IMR-90 (cell line): ENCODE results near the gene CERS1. TPM values are rescaled to one million over a fixed set of nuclear protein-coding genes. Genes with fewer than 3 reads are reported as not detected.

ENCODE experiments used
- ATAC-seq: fragments of 200-7000 bp; cut with Tn5 transposase; 2 replicates; pipeline ENCODE4 v1.9.1; 2020; ENCODE audit warnings: low read depth, mild to moderate bottlenecking, moderate library complexity
- BruUV-seq: library from RNA; stranded (reverse); fragments of 400-500 nt; replicated peaks from 2 replicates; lab custom pipeline; 2021; lab: Mats Ljungman, UMichigan
- CTCF ChIA-PET: fragments of 300-600 bp; formaldehyde crosslinking; extraction: SDS; loops from one replicate; lab custom pipeline; 2021; ENCODE audit warnings: antibody characterized with exemption; lab: Yijun Ruan, JAX
- POLR2A ChIA-PET: fragments of 300-600 bp; sonication (Branson Sonifier 250); formaldehyde crosslinking; loops from one replicate; lab custom pipeline; 2022; ENCODE audit warnings: antibody characterized with exemption; ENCODE audit not compliant: unreplicated experiment; lab: Charles Lee
- DNase-seq: peaks from one replicate; pipeline ENCODE4 v3.0.0; 2013
- H2AFZ ChIP-seq: replicated peaks from 2 replicates; pipeline ENCODE3; 2013; ENCODE audit warnings: low read length, mild to moderate bottlenecking; ENCODE audit not compliant: poor library complexity
- H2AK5ac ChIP-seq: 2 replicates; pipeline ENCODE4 v1.6.1; 2013; ENCODE audit warnings: low read depth, low read length, inconsistent platforms
- H2AK9ac ChIP-seq: replicated peaks from 2 replicates; pipeline ENCODE3; 2013; ENCODE audit warnings: mild to moderate bottlenecking, low read depth, low read length, moderate library complexity; ENCODE audit not compliant: poor library complexity
- H2BK120ac ChIP-seq: 2 replicates; pipeline ENCODE4 v1.6.1; 2013; ENCODE audit warnings: low read depth, low read length, inconsistent platforms
- H2BK15ac ChIP-seq: 3 replicates; pipeline ENCODE4 v1.6.1; 2013; ENCODE audit warnings: low read depth, low read length, inconsistent platforms
- H2BK20ac ChIP-seq: 2 replicates; pipeline ENCODE4 v1.6.1; 2013; ENCODE audit warnings: low read depth, mild to moderate bottlenecking, inconsistent platforms, low read length, moderate library complexity
- H2BK5ac ChIP-seq: 2 replicates; pipeline ENCODE4 v1.6.1; 2013; ENCODE audit warnings: mild to moderate bottlenecking, low read depth, low read length, inconsistent platforms; ENCODE audit not compliant: poor library complexity, severe bottlenecking
- H3K14ac ChIP-seq: replicated peaks from 2 replicates; pipeline ENCODE4 v1.6.1; 2013; ENCODE audit warnings: low read depth, low read length, inconsistent platforms
- H3K18ac ChIP-seq: 2 replicates; pipeline ENCODE4 v1.6.1; 2013; ENCODE audit warnings: low read depth, low read length, control low read depth
- H3K23ac ChIP-seq: 2 replicates; pipeline ENCODE4 v1.6.1; 2013; ENCODE audit warnings: low read depth, low read length, inconsistent platforms
- H3K27ac ChIP-seq: 2 replicates; pipeline ENCODE4 v1.5.1; 2013; ENCODE audit warnings: mild to moderate bottlenecking, control low read depth, low read length; ENCODE audit not compliant: insufficient read depth
- H3K27me3 ChIP-seq: 2 replicates; pipeline ENCODE4 v1.6.1; 2013; ENCODE audit warnings: low read length; ENCODE audit not compliant: control insufficient read depth, insufficient read depth
- H3K36me3 ChIP-seq: 2 replicates; pipeline ENCODE4 v1.6.1; 2013; ENCODE audit warnings: low read length, mixed read lengths; ENCODE audit not compliant: control insufficient read depth, insufficient read depth
- H3K4ac ChIP-seq: 2 replicates; pipeline ENCODE4 v1.6.1; 2013; ENCODE audit warnings: low read depth, low read length, inconsistent platforms
- H3K4me1 ChIP-seq: 2 replicates; pipeline ENCODE4 v1.6.1; 2013; ENCODE audit warnings: low read length, mixed read lengths; ENCODE audit not compliant: control insufficient read depth, insufficient read depth
- H3K4me2 ChIP-seq: 2 replicates; pipeline ENCODE4 v1.6.1; 2013; ENCODE audit warnings: low read depth, mild to moderate bottlenecking, control low read depth, low read length, moderate library complexity
- H3K4me3 ChIP-seq: 2 replicates; pipeline ENCODE4 v1.5.1; 2013; ENCODE audit warnings: low read depth, mild to moderate bottlenecking, control low read depth, low read length, moderate library complexity; ENCODE audit not compliant: insufficient read depth
- H3K56ac ChIP-seq: 2 replicates; pipeline ENCODE4 v1.6.1; 2013; ENCODE audit warnings: low read length, inconsistent platforms; ENCODE audit not compliant: insufficient read depth; ENCODE audit errors: extremely low read depth
- H3K79me1 ChIP-seq, 2 experiments: 2 replicates each; pipeline ENCODE4 v1.6.1; 2013; ENCODE audit warnings: low read length in 2 of 2, inconsistent platforms in 1 of 2, low read depth in 1 of 2
- H3K9ac ChIP-seq: 2 replicates; pipeline ENCODE4 v1.6.1; 2013; ENCODE audit warnings: low read depth, low read length, control low read depth
- H3K9me1 ChIP-seq: 2 replicates; pipeline ENCODE4 v1.6.1; 2013; ENCODE audit warnings: low read length, inconsistent platforms; ENCODE audit not compliant: insufficient read depth
- H3K9me3 ChIP-seq: 2 replicates; pipeline ENCODE4 v1.6.1; 2013; ENCODE audit warnings: low read length; ENCODE audit not compliant: control insufficient read depth, insufficient read depth
- H4K20me1 ChIP-seq: 2 replicates; pipeline ENCODE4 v1.6.1; 2013; ENCODE audit warnings: low read length, inconsistent platforms; ENCODE audit not compliant: insufficient read depth
- H4K5ac ChIP-seq: 2 replicates; pipeline ENCODE4 v1.6.1; 2013; ENCODE audit warnings: mild to moderate bottlenecking, low read depth, low read length, control low read depth
- H4K8ac ChIP-seq, 2 experiments: 2 replicates each; pipeline ENCODE4 v1.6.1; 2013; ENCODE audit warnings: low read depth in 2 of 2, low read length in 2 of 2, control low read depth in 1 of 2, inconsistent platforms in 1 of 2
- H4K91ac ChIP-seq: 2 replicates; pipeline ENCODE4 v1.6.1; 2013; ENCODE audit warnings: low read depth, low read length, inconsistent platforms; ENCODE audit not compliant: insufficient read depth
- BHLHE40 ChIP-seq: fragments of 150-350 bp; IDR thresholded peaks from 2 replicates; pipeline ENCODE4 v1.6.1; 2016; ENCODE audit warnings: mild to moderate bottlenecking, low read depth, low read length
- CEBPB ChIP-seq: IDR thresholded peaks from 2 replicates; pipeline ENCODE4 v1.6.1; 2012; ENCODE audit warnings: low read depth, low read length, improper control_type of control experiment
- WGBS, 2 experiments: methylation state at CpG; one replicate each; pipeline versions ENCODE4 v1.1.5 to v1.1.7; 2013; ENCODE audit warnings: missing lambda C conversion rate in 2 of 2; ENCODE audit not compliant: insufficient read length in 1 of 2; ENCODE audit errors: extremely low coverage in 2 of 2; 5-methylcytosine and 5-hydroxymethylcytosine counted together
- dilution Hi-C: fragments of 300-500 bp; cut with HindIII; formaldehyde crosslinking; loops from one replicate; pipeline ENCODE4 v1.14.3; 2018; ENCODE audit warnings: low sequenced_read_pairs; ENCODE audit not compliant: unreplicated experiment
- in situ Hi-C: fragments of 300-500 bp; cut with MboI; formaldehyde crosslinking; loops from 3 replicates; pipeline ENCODE4 v1.14.3; 2019; ENCODE audit warnings: low sequenced_read_pairs, inconsistent platforms, mixed read lengths
- intact Hi-C: fragments of 100-400 bp; cut with micrococcal nuclease; formaldehyde crosslinking; loops from 2 replicates; pipeline ENCODE4 v1.10.0; 2022
- polyA plus RNA-seq, 3 experiments: library from polyadenylated mRNA; depleted of rRNA; stranded (reverse); fragments of >200 nt; gene quantifications; 2 replicates each; pipeline ENCODE4 v1.2.3, GENCODE V29; 2012; ENCODE audit warnings: low replicate concordance in 1 of 3
- total RNA-seq: library from RNA; depleted of rRNA; stranded (reverse); fragments of >200 nt; gene quantifications from 2 replicates; pipeline ENCODE4 v1.2.3, GENCODE V29; 2012

Gene CERS1
- total and polyA plus RNA-seq, 2 of the 4 experiments (the other 2 are of a cell fraction), result 0.90 to 4.3 TPM

DNA sequence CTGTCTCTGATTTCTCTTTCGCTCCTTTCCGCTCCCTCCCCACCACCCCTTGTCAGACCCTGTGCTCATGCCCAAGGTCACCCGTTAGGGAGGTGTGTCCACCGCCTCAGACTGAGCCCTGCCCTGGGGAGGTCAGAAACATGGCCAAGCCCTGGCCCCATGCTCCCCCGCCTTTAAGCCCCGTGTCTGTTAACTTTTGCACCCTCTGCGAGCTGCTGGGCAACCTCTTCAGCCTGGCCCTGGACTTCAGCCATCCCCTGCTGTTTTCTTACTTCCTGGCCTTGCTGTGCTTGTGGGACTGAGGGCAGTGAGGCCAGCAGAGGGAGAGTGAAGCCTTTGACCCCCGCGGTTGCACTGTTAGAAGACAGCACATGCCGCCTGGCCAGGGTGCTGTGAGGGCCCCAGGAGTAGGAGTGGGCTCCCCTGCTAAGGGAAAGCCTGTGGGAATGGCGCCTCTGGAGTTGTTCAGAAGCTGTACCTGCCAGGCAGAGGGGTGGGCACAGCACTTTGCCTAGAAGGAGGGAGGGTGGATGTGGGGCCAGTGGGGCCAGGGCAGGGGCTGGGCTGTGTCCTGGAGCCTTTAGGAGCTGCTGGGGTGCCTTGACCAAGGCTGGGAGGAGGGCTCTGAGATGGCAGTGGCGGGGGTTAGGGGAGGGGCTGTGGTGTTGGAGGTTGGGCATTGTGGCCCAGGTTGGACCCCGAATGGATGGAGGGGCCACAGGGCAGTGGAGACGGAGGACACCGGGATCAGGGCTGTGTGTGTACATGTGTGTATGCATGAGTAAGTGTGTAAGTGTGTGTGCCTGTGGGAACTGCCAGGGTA lies 56.3 kb downstream of the CERS1 start:
- Histone ChIP-seq H3K79me1 (peaks cover 9 to 94% of the 10 kb centered on the region in 2 experiments), H2BK15ac (no peak overlapping the region), H2BK120ac (no peak overlapping the region), H2AFZ (peak overlapping the region; percentile 1), H4K8ac (no peak overlapping the region), H3K4ac (peak overlapping the region; percentile 5; the same call in 1 of the 2 replicates), H2AK5ac (no peak overlapping the region), H3K14ac (no peak overlapping the region), H4K91ac (no peak overlapping the region), H3K56ac (no peak overlapping the region), H4K5ac (no peak overlapping the region), H3K27me3 (no peaks in the 10 kb centered on the region), H3K4me3 (no peak overlapping the region), H3K9me1 (peaks cover 43% of the 10 kb centered on the region), H3K23ac (peak overlapping the region; percentile 7; the same call in 1 of the 2 replicates), H3K27ac (no peak overlapping the region), H3K18ac (no peak overlapping the region), H4K20me1 (peaks cover 100% of the 10 kb centered on the region), H2BK20ac (no peak overlapping the region), H2AK9ac (no peak overlapping the region), H3K36me3 (peaks cover 12% of the 10 kb centered on the region), H3K9me3 (no peaks in the 10 kb centered on the region), H2BK5ac (no peak overlapping the region), H3K4me1 (peaks cover 30% of the 10 kb centered on the region), H3K4me2 (no peak overlapping the region), H3K9ac (no peak overlapping the region)
- peak; percentile 19 for ATAC-seq
- TF ChIP-seq CEBPB (no peak), BHLHE40 (peak; percentile 65; the same call in 1 of the 2 replicates)
- BruUV-seq, result no TSS peak
- intact Hi-C loops (loop anchor here (10.0 kb wide), 1 partner anchor 165 kb away; no protein-coding TSS in a partner anchor), dilution Hi-C loops (no loop called here), in situ Hi-C loops (no loop called here)
- no peak for DNase-seq
- POLR2A ChIA-PET, result no interaction called here
- 100% methylated on average over 5 of the region's 15 CpGs; no CpG with 5 or more reads in 1 of the 2 experiments for WGBS, 2 experiments
- CTCF ChIA-PET, result interaction anchor here (1.5 kb wide), 1 partner anchor 246 kb away, joined by 4 read pairs; no protein-coding TSS in a partner anchor
